IMR-90 (cell line): Measurements from ENCODE around the gene CHAT. TPM values are rescaled to one million over a fixed set of nuclear protein-coding genes. Genes with fewer than 3 reads are reported as not detected.

ENCODE experiments used
- ATAC-seq: fragments of 200-7000 bp; cut with Tn5 transposase; 2 replicates; pipeline ENCODE4 v1.9.1; 2020; ENCODE audit warnings: low read depth, mild to moderate bottlenecking, moderate library complexity
- BruUV-seq: library from RNA; stranded (reverse); fragments of 400-500 nt; replicated peaks from 2 replicates; lab custom pipeline; 2021; lab: Mats Ljungman, UMichigan
- CTCF ChIA-PET: fragments of 300-600 bp; formaldehyde crosslinking; extraction: SDS; loops from one replicate; lab custom pipeline; 2021; ENCODE audit warnings: antibody characterized with exemption; lab: Yijun Ruan, JAX
- POLR2A ChIA-PET: fragments of 300-600 bp; sonication (Branson Sonifier 250); formaldehyde crosslinking; loops from one replicate; lab custom pipeline; 2022; ENCODE audit warnings: antibody characterized with exemption; ENCODE audit not compliant: unreplicated experiment; lab: Charles Lee
- DNase-seq: peaks from one replicate; pipeline ENCODE4 v3.0.0; 2013
- H2AFZ ChIP-seq: replicated peaks from 2 replicates; pipeline ENCODE3; 2013; ENCODE audit warnings: low read length, mild to moderate bottlenecking; ENCODE audit not compliant: poor library complexity
- H2AK5ac ChIP-seq: 2 replicates; pipeline ENCODE4 v1.6.1; 2013; ENCODE audit warnings: low read depth, low read length, inconsistent platforms
- H2AK9ac ChIP-seq: replicated peaks from 2 replicates; pipeline ENCODE3; 2013; ENCODE audit warnings: mild to moderate bottlenecking, low read depth, low read length, moderate library complexity; ENCODE audit not compliant: poor library complexity
- H2BK120ac ChIP-seq: 2 replicates; pipeline ENCODE4 v1.6.1; 2013; ENCODE audit warnings: low read depth, low read length, inconsistent platforms
- H2BK15ac ChIP-seq: 3 replicates; pipeline ENCODE4 v1.6.1; 2013; ENCODE audit warnings: low read depth, low read length, inconsistent platforms
- H2BK20ac ChIP-seq: 2 replicates; pipeline ENCODE4 v1.6.1; 2013; ENCODE audit warnings: low read depth, mild to moderate bottlenecking, inconsistent platforms, low read length, moderate library complexity
- H2BK5ac ChIP-seq: 2 replicates; pipeline ENCODE4 v1.6.1; 2013; ENCODE audit warnings: mild to moderate bottlenecking, low read depth, low read length, inconsistent platforms; ENCODE audit not compliant: poor library complexity, severe bottlenecking
- H3K14ac ChIP-seq: replicated peaks from 2 replicates; pipeline ENCODE4 v1.6.1; 2013; ENCODE audit warnings: low read depth, low read length, inconsistent platforms
- H3K18ac ChIP-seq: 2 replicates; pipeline ENCODE4 v1.6.1; 2013; ENCODE audit warnings: low read depth, low read length, control low read depth
- H3K23ac ChIP-seq: 2 replicates; pipeline ENCODE4 v1.6.1; 2013; ENCODE audit warnings: low read depth, low read length, inconsistent platforms
- H3K27ac ChIP-seq: 2 replicates; pipeline ENCODE4 v1.5.1; 2013; ENCODE audit warnings: mild to moderate bottlenecking, control low read depth, low read length; ENCODE audit not compliant: insufficient read depth
- H3K27me3 ChIP-seq: 2 replicates; pipeline ENCODE4 v1.6.1; 2013; ENCODE audit warnings: low read length; ENCODE audit not compliant: control insufficient read depth, insufficient read depth
- H3K36me3 ChIP-seq: 2 replicates; pipeline ENCODE4 v1.6.1; 2013; ENCODE audit warnings: low read length, mixed read lengths; ENCODE audit not compliant: control insufficient read depth, insufficient read depth
- H3K4ac ChIP-seq: 2 replicates; pipeline ENCODE4 v1.6.1; 2013; ENCODE audit warnings: low read depth, low read length, inconsistent platforms
- H3K4me1 ChIP-seq: 2 replicates; pipeline ENCODE4 v1.6.1; 2013; ENCODE audit warnings: low read length, mixed read lengths; ENCODE audit not compliant: control insufficient read depth, insufficient read depth
- H3K4me2 ChIP-seq: 2 replicates; pipeline ENCODE4 v1.6.1; 2013; ENCODE audit warnings: low read depth, mild to moderate bottlenecking, control low read depth, low read length, moderate library complexity
- H3K4me3 ChIP-seq: 2 replicates; pipeline ENCODE4 v1.5.1; 2013; ENCODE audit warnings: low read depth, mild to moderate bottlenecking, control low read depth, low read length, moderate library complexity; ENCODE audit not compliant: insufficient read depth
- H3K56ac ChIP-seq: 2 replicates; pipeline ENCODE4 v1.6.1; 2013; ENCODE audit warnings: low read length, inconsistent platforms; ENCODE audit not compliant: insufficient read depth; ENCODE audit errors: extremely low read depth
- H3K79me1 ChIP-seq, 2 experiments: 2 replicates each; pipeline ENCODE4 v1.6.1; 2013; ENCODE audit warnings: low read length in 2 of 2, inconsistent platforms in 1 of 2, low read depth in 1 of 2
- H3K9ac ChIP-seq: 2 replicates; pipeline ENCODE4 v1.6.1; 2013; ENCODE audit warnings: low read depth, low read length, control low read depth
- H3K9me1 ChIP-seq: 2 replicates; pipeline ENCODE4 v1.6.1; 2013; ENCODE audit warnings: low read length, inconsistent platforms; ENCODE audit not compliant: insufficient read depth
- H3K9me3 ChIP-seq: 2 replicates; pipeline ENCODE4 v1.6.1; 2013; ENCODE audit warnings: low read length; ENCODE audit not compliant: control insufficient read depth, insufficient read depth
- H4K20me1 ChIP-seq: 2 replicates; pipeline ENCODE4 v1.6.1; 2013; ENCODE audit warnings: low read length, inconsistent platforms; ENCODE audit not compliant: insufficient read depth
- H4K5ac ChIP-seq: 2 replicates; pipeline ENCODE4 v1.6.1; 2013; ENCODE audit warnings: mild to moderate bottlenecking, low read depth, low read length, control low read depth
- H4K8ac ChIP-seq, 2 experiments: 2 replicates each; pipeline ENCODE4 v1.6.1; 2013; ENCODE audit warnings: low read depth in 2 of 2, low read length in 2 of 2, control low read depth in 1 of 2, inconsistent platforms in 1 of 2
- H4K91ac ChIP-seq: 2 replicates; pipeline ENCODE4 v1.6.1; 2013; ENCODE audit warnings: low read depth, low read length, inconsistent platforms; ENCODE audit not compliant: insufficient read depth
- CEBPB ChIP-seq: IDR thresholded peaks from 2 replicates; pipeline ENCODE4 v1.6.1; 2012; ENCODE audit warnings: low read depth, low read length, improper control_type of control experiment
- CHD1 ChIP-seq: IDR thresholded peaks from 2 replicates; pipeline ENCODE4 v1.6.1; 2012; ENCODE audit warnings: low read depth, low read length, improper control_type of control experiment
- MAFK ChIP-seq: IDR thresholded peaks from 2 replicates; pipeline ENCODE4 v1.6.1; 2012; ENCODE audit warnings: low read depth, low read length, improper control_type of control experiment
- MAZ ChIP-seq: IDR thresholded peaks from 2 replicates; pipeline ENCODE4 v1.6.1; 2012; ENCODE audit warnings: low read depth, mild to moderate bottlenecking, low read length, improper control_type of control experiment, moderate library complexity, borderline replicate concordance
- POLR2A ChIP-seq: IDR thresholded peaks from 2 replicates; pipeline ENCODE4 v1.6.1; 2012; ENCODE audit warnings: mild to moderate bottlenecking, low read depth, low read length
- RAD21 ChIP-seq: IDR thresholded peaks from 2 replicates; pipeline ENCODE4 v1.6.1; 2012; ENCODE audit warnings: low read length, improper control_type of control experiment
- RCOR1 ChIP-seq: IDR thresholded peaks from 2 replicates; pipeline ENCODE4 v1.6.1; 2012; ENCODE audit warnings: mild to moderate bottlenecking, low read length, improper control_type of control experiment; ENCODE audit not compliant: insufficient replicate concordance
- SMC3 ChIP-seq: fragments of 150-350 bp; IDR thresholded peaks from 2 replicates; pipeline ENCODE4 v1.6.1; 2016; ENCODE audit warnings: low read depth, mild to moderate bottlenecking, antibody characterized with exemption, low read length, moderate library complexity
- WGBS, 2 experiments: methylation state at CpG; one replicate each; pipeline versions ENCODE4 v1.1.5 to v1.1.7; 2013; ENCODE audit warnings: missing lambda C conversion rate in 2 of 2; ENCODE audit not compliant: insufficient read length in 1 of 2; ENCODE audit errors: extremely low coverage in 2 of 2; 5-methylcytosine and 5-hydroxymethylcytosine counted together
- dilution Hi-C: fragments of 300-500 bp; cut with HindIII; formaldehyde crosslinking; loops from one replicate; pipeline ENCODE4 v1.14.3; 2018; ENCODE audit warnings: low sequenced_read_pairs; ENCODE audit not compliant: unreplicated experiment
- in situ Hi-C: fragments of 300-500 bp; cut with MboI; formaldehyde crosslinking; loops from 3 replicates; pipeline ENCODE4 v1.14.3; 2019; ENCODE audit warnings: low sequenced_read_pairs, inconsistent platforms, mixed read lengths
- intact Hi-C: fragments of 100-400 bp; cut with micrococcal nuclease; formaldehyde crosslinking; loops from 2 replicates; pipeline ENCODE4 v1.10.0; 2022
- polyA plus RNA-seq, 3 experiments: library from polyadenylated mRNA; depleted of rRNA; stranded (reverse); fragments of >200 nt; gene quantifications; 2 replicates each; pipeline ENCODE4 v1.2.3, GENCODE V29; 2012; ENCODE audit warnings: low replicate concordance in 1 of 3
- total RNA-seq: library from RNA; depleted of rRNA; stranded (reverse); fragments of >200 nt; gene quantifications from 2 replicates; pipeline ENCODE4 v1.2.3, GENCODE V29; 2012
- TF ChIP-seq, protein P1 (sequence below): conservative IDR thresholded peaks from 2 replicates; pipeline ENCODE4 v1.5.1; 2012; ENCODE audit warnings: mild to moderate bottlenecking, low read depth, low read length, improper control_type of control experiment
- TF ChIP-seq, protein P2 (sequence below): fragments of 150-350 bp; IDR thresholded peaks from 2 replicates; pipeline ENCODE4 v1.6.1; 2016; ENCODE audit warnings: low read depth, mild to moderate bottlenecking, low read length, moderate library complexity, borderline replicate concordance

The CHAT gene
- total and polyA plus RNA-seq, 2 of the 4 experiments (the other 2 are of a cell fraction), result not detected

DNA sequence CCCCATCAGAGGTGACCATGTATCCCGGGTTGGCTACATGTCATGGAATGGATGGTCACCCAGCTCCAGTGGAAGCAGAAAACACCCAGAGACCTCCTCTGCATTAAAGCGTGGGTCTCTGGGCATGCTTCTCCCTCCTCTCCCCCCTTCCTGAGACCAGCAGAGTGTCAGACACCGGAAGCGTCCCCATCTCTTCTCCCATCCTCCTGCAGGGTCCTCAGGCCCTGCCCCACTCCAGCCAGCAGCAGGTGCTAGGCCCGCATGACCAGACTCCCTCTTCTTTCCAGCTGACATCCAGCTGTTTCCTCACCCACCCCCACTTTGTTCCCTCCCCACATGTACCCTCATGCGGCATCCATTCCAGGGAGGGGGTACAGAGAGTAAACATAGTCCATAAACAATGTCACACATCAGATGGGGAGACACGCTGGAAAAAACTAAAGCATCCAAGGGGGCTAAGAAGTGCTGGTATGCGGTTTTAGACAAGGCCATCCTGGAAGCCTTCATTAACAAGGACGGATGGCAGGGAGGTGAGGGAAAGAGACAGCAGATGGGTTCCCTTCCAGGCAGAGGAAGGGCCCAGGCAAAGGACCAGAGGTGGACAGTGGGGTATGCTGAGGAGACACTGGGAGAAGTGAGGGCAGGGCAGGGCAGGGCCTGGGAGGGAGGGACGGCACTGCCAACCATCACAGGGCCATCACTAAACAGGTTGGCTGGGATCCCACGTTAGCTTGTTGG is 16.2 kb upstream of the CHAT start:
- Histone ChIP-seq H3K4me2 (no peak overlapping the region), H3K36me3 (no peaks in the 10 kb centered on the region), H3K4me3 (no peak overlapping the region), H4K91ac (no peak overlapping the region), H3K18ac (no peak overlapping the region), H3K14ac (no peak overlapping the region), H3K56ac (no peak overlapping the region), H3K27ac (no peak overlapping the region), H3K79me1 (no peaks in the 10 kb centered on the region), H4K8ac (no peak overlapping the region), H3K4ac (no peak overlapping the region), H3K9ac (no peak overlapping the region), H3K9me1 (no peaks in the 10 kb centered on the region; the same call in 1 of the 2 replicates), H3K9me3 (no peaks in the 10 kb centered on the region), H2BK20ac (no peak overlapping the region), H4K20me1 (no peaks in the 10 kb centered on the region), H2BK5ac (no peak overlapping the region), H2AK5ac (no peak overlapping the region), H3K23ac (no peak overlapping the region), H3K27me3 (peaks cover 22% of the 10 kb centered on the region; the same call in 1 of the 2 replicates), H2BK15ac (no peak overlapping the region), H4K5ac (no peak overlapping the region), H3K4me1 (peaks cover 2% of the 10 kb centered on the region; the same call in 1 of the 2 replicates), H2AFZ (no peak overlapping the region), H2AK9ac (no peak overlapping the region), H2BK120ac (no peak overlapping the region)
- intact Hi-C loops (loop anchor here (10.0 kb wide), 2 partner anchors 347 to 467 kb away; partner anchors contain the start of genes PARG, TIMM23B and WASHC2A), dilution Hi-C loops (no loop called here), in situ Hi-C loops (loop anchor here (10.0 kb wide), 2 partner anchors 317 to 617 kb away; no protein-coding TSS in a partner anchor)
- CTCF ChIA-PET, result no interaction called here
- POLR2A ChIA-PET, result no interaction called here
- DNase-seq (no peak), ATAC-seq (no peak)
- BruUV-seq, result no TSS peak
- 76% methylated on average over 5 of the region's 11 CpGs; no CpG with 5 or more reads in 1 of the 2 experiments for WGBS, 2 experiments
- no peak for TF ChIP-seq MAFK
- TF ChIP-seq, protein P1, sequence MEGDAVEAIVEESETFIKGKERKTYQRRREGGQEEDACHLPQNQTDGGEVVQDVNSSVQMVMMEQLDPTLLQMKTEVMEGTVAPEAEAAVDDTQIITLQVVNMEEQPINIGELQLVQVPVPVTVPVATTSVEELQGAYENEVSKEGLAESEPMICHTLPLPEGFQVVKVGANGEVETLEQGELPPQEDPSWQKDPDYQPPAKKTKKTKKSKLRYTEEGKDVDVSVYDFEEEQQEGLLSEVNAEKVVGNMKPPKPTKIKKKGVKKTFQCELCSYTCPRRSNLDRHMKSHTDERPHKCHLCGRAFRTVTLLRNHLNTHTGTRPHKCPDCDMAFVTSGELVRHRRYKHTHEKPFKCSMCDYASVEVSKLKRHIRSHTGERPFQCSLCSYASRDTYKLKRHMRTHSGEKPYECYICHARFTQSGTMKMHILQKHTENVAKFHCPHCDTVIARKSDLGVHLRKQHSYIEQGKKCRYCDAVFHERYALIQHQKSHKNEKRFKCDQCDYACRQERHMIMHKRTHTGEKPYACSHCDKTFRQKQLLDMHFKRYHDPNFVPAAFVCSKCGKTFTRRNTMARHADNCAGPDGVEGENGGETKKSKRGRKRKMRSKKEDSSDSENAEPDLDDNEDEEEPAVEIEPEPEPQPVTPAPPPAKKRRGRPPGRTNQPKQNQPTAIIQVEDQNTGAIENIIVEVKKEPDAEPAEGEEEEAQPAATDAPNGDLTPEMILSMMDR, result no peak
- TF ChIP-seq RAD21, result no peak
- TF ChIP-seq CEBPB, result no peak
- TF ChIP-seq, protein P2, sequence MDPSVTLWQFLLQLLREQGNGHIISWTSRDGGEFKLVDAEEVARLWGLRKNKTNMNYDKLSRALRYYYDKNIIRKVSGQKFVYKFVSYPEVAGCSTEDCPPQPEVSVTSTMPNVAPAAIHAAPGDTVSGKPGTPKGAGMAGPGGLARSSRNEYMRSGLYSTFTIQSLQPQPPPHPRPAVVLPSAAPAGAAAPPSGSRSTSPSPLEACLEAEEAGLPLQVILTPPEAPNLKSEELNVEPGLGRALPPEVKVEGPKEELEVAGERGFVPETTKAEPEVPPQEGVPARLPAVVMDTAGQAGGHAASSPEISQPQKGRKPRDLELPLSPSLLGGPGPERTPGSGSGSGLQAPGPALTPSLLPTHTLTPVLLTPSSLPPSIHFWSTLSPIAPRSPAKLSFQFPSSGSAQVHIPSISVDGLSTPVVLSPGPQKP, result no peak
- no peak for TF ChIP-seq SMC3
- no peak for TF ChIP-seq POLR2A
- no peak for TF ChIP-seq CHD1
- no peak for TF ChIP-seq RCOR1
- TF ChIP-seq MAZ, result no peak
